Hepatocyte (in vitro differentiated cells): ENCODE results near the gene TBPL1. TPM values are rescaled to one million over a fixed set of nuclear protein-coding genes. Genes with fewer than 3 reads are reported as not detected.
"Not testable (repeated sequence)": the region's sequence is repeated elsewhere in the genome, so short reads cannot be mapped to it uniquely, and the experiment has no call there.

Experiments used
- DNase-seq: peaks from one replicate; pipeline ENCODE4 v3.0.0-alpha.2; 2016; ENCODE audit warnings: low spot score
- H2AFZ ChIP-seq: fragments of 200-600 bp; sonication (generic); 2 replicates; pipeline ENCODE4 v1.6.0; 2016; ENCODE audit warnings: antibody characterized with exemption, mild to moderate bottlenecking
- H3K27ac ChIP-seq: fragments of 200-600 bp; sonication (generic); 2 replicates; pipeline ENCODE4 v1.5.1; 2016; ENCODE audit warnings: mild to moderate bottlenecking
- H3K27me3 ChIP-seq: fragments of 200-600 bp; sonication (generic); 2 replicates; pipeline ENCODE4 v1.6.1; 2016
- H3K36me3 ChIP-seq: fragments of 200-600 bp; sonication (generic); replicated peaks from 2 replicates; pipeline ENCODE4 v1.5.1; 2016; ENCODE audit warnings: low read depth; ENCODE audit not compliant: insufficient read depth
- H3K4me1 ChIP-seq: fragments of 200-600 bp; sonication (generic); 2 replicates; pipeline ENCODE4 v1.5.1; 2016; ENCODE audit warnings: mild to moderate bottlenecking, moderate library complexity; ENCODE audit not compliant: insufficient read depth
- H3K4me2 ChIP-seq: fragments of 200-600 bp; sonication (generic); 2 replicates; pipeline ENCODE4 v1.6.0; 2016
- H3K4me3 ChIP-seq: fragments of 200-600 bp; sonication (generic); 2 replicates; pipeline ENCODE4 v1.5.1; 2016; ENCODE audit warnings: mild to moderate bottlenecking
- H3K79me2 ChIP-seq: fragments of 200-600 bp; sonication (generic); 2 replicates; pipeline ENCODE4 v1.6.0; 2017; ENCODE audit warnings: mild to moderate bottlenecking
- H3K9me2 ChIP-seq: fragments of 200-600 bp; sonication (generic); replicated peaks from 2 replicates; pipeline ENCODE4 v1.6.0; 2017; ENCODE audit warnings: mild to moderate bottlenecking; ENCODE audit not compliant: insufficient read depth
- H3K9me3 ChIP-seq: fragments of 200-600 bp; sonication (generic); 2 replicates; pipeline ENCODE4 v1.5.1; 2016; ENCODE audit warnings: low read depth, mild to moderate bottlenecking
- H4K20me1 ChIP-seq: fragments of 200-600 bp; sonication (generic); 2 replicates; pipeline ENCODE4 v1.6.0; 2016; ENCODE audit warnings: mild to moderate bottlenecking; ENCODE audit not compliant: insufficient read depth, poor library complexity, severe bottlenecking
- EZH2 ChIP-seq: fragments of 200-600 bp; sonication (generic); IDR thresholded peaks from 2 replicates; pipeline ENCODE4 v1.6.1; 2016; ENCODE audit warnings: antibody characterized with exemption, mild to moderate bottlenecking, borderline replicate concordance
- EZH2phosphoT487 ChIP-seq: fragments of 200-600 bp; sonication (generic); IDR thresholded peaks from one replicate; pipeline ENCODE4 v1.6.1; 2018; ENCODE audit warnings: antibody characterized with exemption, mild to moderate bottlenecking, low read depth, moderate library complexity; ENCODE audit not compliant: unreplicated experiment, severe bottlenecking
- WGBS: methylation state at CpG from one replicate; pipeline ENCODE4 v1.1.6; 2016; ENCODE audit warnings: low lambda C conversion rate; ENCODE audit errors: missing lambda C conversion rate; 5-methylcytosine and 5-hydroxymethylcytosine counted together
- polyA plus RNA-seq: library from polyadenylated mRNA; unstranded; fragments of >200 nt; fragmentation: Nextera tagmentation; extraction: Ambion mirVana; gene quantifications from 2 replicates; pipeline ENCODE4 v1.2.1, GENCODE V29; 2016
- total RNA-seq: library from RNA; depleted of rRNA; stranded (reverse); fragments of >200 nt; gene quantifications from 2 replicates; pipeline ENCODE4 v1.2.3, GENCODE V29; 2014
- TF ChIP-seq, protein P1 (sequence below): fragments of 200-600 bp; sonication (generic); IDR thresholded peaks from 2 replicates; pipeline ENCODE4 v1.5.1; 2016; ENCODE audit warnings: antibody characterized with exemption, mild to moderate bottlenecking; ENCODE audit not compliant: poor library complexity

TBPL1 gene
- total and polyA plus RNA-seq, 2 experiments from 2014 or later = 26.2 to 36.8 TPM

DNA sequence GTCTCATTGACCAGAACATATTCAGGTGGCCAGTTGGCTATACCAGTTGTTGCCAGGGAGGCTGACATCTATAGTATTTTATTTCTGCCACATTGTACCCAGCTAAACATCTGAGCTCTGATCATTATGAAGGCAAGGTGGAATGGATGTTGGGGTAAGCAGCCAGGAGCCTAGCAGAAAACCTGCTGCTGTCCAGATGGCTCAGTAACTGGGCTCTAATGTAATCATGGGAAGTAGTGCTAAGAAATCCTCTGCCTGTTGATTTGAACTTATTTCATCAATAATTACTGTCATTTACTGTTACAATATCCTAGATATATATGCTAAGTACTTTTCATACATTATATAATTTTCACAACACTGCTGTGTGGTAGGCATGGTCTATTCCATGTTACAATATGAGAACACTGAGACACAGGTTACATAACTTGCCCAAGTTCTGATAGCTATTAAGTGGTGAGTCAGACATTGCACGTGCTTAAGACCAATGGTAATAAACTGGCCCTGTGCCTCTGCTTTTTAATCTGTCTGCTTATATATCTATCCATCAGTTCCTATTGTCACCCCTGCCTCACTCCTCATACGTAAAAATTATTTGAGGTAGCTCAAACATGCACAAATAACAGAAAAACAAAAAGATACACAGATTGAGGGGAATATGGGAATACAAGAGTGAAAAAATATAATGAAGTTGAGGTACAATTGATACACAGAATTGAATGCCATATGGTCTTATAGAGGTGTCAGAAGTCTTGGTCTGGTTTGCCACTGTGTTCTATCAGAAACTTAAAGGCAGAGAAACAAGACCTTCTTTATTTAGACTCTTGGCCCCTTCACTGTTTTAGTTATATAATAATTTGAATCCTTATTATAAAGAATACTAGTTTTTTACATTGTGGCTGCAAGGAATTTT lies 25.2 kb downstream of the TBPL1 start:
- no peak for TF ChIP-seq EZH2
- TF ChIP-seq EZH2phosphoT487 = no peak
- TF ChIP-seq, protein P1, sequence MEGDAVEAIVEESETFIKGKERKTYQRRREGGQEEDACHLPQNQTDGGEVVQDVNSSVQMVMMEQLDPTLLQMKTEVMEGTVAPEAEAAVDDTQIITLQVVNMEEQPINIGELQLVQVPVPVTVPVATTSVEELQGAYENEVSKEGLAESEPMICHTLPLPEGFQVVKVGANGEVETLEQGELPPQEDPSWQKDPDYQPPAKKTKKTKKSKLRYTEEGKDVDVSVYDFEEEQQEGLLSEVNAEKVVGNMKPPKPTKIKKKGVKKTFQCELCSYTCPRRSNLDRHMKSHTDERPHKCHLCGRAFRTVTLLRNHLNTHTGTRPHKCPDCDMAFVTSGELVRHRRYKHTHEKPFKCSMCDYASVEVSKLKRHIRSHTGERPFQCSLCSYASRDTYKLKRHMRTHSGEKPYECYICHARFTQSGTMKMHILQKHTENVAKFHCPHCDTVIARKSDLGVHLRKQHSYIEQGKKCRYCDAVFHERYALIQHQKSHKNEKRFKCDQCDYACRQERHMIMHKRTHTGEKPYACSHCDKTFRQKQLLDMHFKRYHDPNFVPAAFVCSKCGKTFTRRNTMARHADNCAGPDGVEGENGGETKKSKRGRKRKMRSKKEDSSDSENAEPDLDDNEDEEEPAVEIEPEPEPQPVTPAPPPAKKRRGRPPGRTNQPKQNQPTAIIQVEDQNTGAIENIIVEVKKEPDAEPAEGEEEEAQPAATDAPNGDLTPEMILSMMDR = no peak
- Histone ChIP-seq H4K20me1 (peaks cover 4% of the 10 kb centered on the region), H3K27ac (no peak overlapping the region), H3K27me3 (no peaks in the 10 kb centered on the region), H3K9me3 (no peaks in the 10 kb centered on the region), H3K4me1 (no peaks in the 10 kb centered on the region), H3K4me2 (no peak overlapping the region), H3K36me3 (peaks cover 3% of the 10 kb centered on the region), H3K9me2 (no peaks in the 10 kb centered on the region), H2AFZ (no peak overlapping the region), H3K4me3 (no peak overlapping the region), H3K79me2 (peaks cover 36% of the 10 kb centered on the region)
- 56% methylated on average over 2 of the region's 2 CpGs for WGBS
- peak; percentile 55 for DNase-seq

DNA sequence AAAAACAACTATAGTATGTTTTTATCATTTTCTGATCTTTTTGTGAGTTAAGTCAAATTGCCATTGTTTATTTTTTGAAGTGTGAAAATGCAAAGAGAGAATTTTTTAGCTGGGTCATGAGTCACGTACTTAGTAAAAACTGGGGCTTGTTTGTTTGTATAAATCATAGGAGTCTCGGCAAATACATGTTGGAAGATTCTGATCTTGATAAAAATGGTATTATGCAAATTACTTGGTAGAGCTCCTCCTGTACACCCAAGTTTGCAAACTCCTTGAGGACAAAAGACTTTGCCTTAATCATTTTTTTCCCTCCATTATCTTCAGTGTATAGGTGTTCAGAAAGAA lies 25.8 kb downstream of the TBPL1 start:
- H3K36me3 ChIP-seq = peaks cover 3% of the 10 kb centered on the region
- H2AFZ ChIP-seq = no peak overlapping the region
- H3K9me2 ChIP-seq = no peaks in the 10 kb centered on the region
- WGBS = 68% methylated on average over 2 of the region's 2 CpGs
- H4K20me1 ChIP-seq = peaks cover under 1% of the 10 kb centered on the region
- no peak overlapping the region for H3K27ac ChIP-seq
- no peaks in the 10 kb centered on the region for H3K4me1 ChIP-seq
- no peak for DNase-seq
- no peak overlapping the region for H3K4me2 ChIP-seq
- H3K9me3 ChIP-seq = no peaks in the 10 kb centered on the region
- H3K4me3 ChIP-seq = no peak overlapping the region
- TF ChIP-seq EZH2 (no peak), EZH2phosphoT487 (no peak)
- TF ChIP-seq, protein P1 = no peak
- no peaks in the 10 kb centered on the region for H3K27me3 ChIP-seq
- peaks cover 35% of the 10 kb centered on the region for H3K79me2 ChIP-seq

DNA sequence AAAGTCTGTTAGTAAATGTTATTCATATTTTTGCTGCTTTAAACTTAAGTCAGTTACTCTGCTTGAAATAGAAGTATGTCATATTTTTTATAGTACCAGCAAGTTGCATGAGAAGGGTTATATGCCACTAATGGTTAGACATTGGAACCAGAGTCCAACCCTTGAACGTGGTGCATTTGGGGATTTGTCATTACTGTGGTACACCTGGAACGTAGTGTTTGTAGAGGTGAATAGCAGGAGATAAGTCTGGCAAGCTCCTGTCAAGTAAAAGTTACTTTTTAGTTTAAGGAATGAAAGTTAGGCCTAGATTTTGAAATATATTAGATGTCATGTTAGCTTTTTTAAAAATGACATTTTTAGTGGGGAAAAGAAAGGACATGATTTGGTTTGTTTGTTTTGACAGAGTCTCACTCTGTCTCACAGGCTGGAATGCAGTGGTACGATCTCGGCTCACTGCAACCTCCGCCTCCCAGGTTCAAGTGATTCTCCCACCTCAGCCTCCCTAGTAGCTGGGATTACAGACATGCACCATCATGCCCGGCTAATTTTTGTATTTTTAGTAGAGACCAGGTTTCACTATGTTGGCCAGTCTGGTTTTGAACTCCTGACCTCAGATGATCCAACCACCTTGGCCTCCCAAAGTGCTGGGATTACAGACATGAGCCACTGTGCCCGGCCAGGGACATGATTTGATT lies 26.4 kb downstream of the TBPL1 start:
- H3K27ac ChIP-seq, H3K9me3 ChIP-seq, H4K20me1 ChIP-seq, H3K4me1 ChIP-seq, H2AFZ ChIP-seq, DNase-seq, H3K27me3 ChIP-seq, H3K36me3 ChIP-seq, H3K4me3 ChIP-seq, H3K4me2 ChIP-seq, H3K9me2 ChIP-seq: not testable (repeated sequence)
- H3K79me2 ChIP-seq = peaks cover 29% of the 10 kb centered on the region
- 83% methylated on average over 7 of the region's 7 CpGs for WGBS

DNA sequence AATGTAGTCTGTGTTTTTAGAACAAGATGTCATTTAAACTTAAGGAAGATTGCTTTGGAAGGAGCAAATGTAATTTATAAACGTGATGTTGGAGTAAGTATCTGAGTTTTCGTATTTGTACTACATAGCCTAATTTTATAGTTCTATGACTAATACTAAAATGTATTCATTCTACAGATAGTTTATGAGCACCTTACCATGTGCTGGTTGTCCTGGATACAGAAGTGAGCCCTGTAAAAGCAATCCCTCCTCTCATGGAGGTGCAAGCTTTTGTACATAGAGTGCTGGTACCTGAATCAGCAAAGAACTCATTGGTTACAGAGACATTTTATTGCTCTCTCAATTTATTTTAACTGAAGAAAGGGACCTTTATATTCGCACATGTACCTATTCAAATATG lies 27.1 kb downstream of the TBPL1 start:
- Histone ChIP-seq H3K27me3 (no peaks in the 10 kb centered on the region), H3K27ac (no peak overlapping the region), H3K36me3 (peaks cover 3% of the 10 kb centered on the region), H3K4me1 (no peaks in the 10 kb centered on the region), H3K79me2 (peaks cover 26% of the 10 kb centered on the region), H3K9me2 (no peaks in the 10 kb centered on the region), H3K4me2 (no peak overlapping the region), H3K9me3 (no peaks in the 10 kb centered on the region), H3K4me3 (no peak overlapping the region), H2AFZ (no peak overlapping the region), H4K20me1 (no peaks in the 10 kb centered on the region)
- DNase-seq = no peak
- 94% methylated on average over 3 of the region's 3 CpGs for WGBS
- TF ChIP-seq, protein P1 = no peak
- TF ChIP-seq EZH2phosphoT487 = no peak
- no peak for TF ChIP-seq EZH2
